H1 (cell line): ENCODE results near the gene ABL2. TPM values are rescaled to one million over a fixed set of nuclear protein-coding genes. Genes with fewer than 3 reads are reported as not detected.

ENCODE experiments used
- CTCF ChIA-PET: fragments of 300-600 bp; sonication (Branson Sonifier 250); formaldehyde crosslinking; loops from one replicate; lab custom pipeline; 2021; ENCODE audit not compliant: partially characterized antibody; lab: Charles Lee
- POLR2A ChIA-PET: fragments of 300-600 bp; sonication (Branson Sonifier 250); formaldehyde crosslinking; loops from one replicate; lab custom pipeline; 2021; ENCODE audit warnings: inconsistent platforms; ENCODE audit not compliant: partially characterized antibody; lab: Charles Lee
- DNase-seq, 2 experiments: peaks; one replicate each; pipeline versions ENCODE4 v3.0.0 to v3.0.0-alpha.2; 2010 to 2022; ENCODE audit warnings: low spot score in 2 of 2, low read depth in 1 of 2, mixed read lengths in 1 of 2
- FAIRE-seq: peaks from 2 replicates; lab custom pipeline; 2011; peaks lifted over from hg19 to GRCh38; lab: Jason Lieb, UNC
- H2AFZ ChIP-seq: 2 replicates; pipeline ENCODE4 v1.8.1; 2012; ENCODE audit warnings: low read length, inconsistent platforms
- H2AK5ac ChIP-seq: 2 replicates; pipeline ENCODE4 v1.6.1; 2013; ENCODE audit warnings: low read depth, low read length
- H2BK120ac ChIP-seq: replicated peaks from 2 replicates; pipeline ENCODE3; 2013; ENCODE audit warnings: low read depth, low read length, inconsistent platforms
- H2BK12ac ChIP-seq: 2 replicates; pipeline ENCODE4 v1.6.1; 2013; ENCODE audit warnings: low read depth, low read length
- H2BK15ac ChIP-seq: 2 replicates; pipeline ENCODE4 v1.6.1; 2013; ENCODE audit warnings: low read length
- H2BK20ac ChIP-seq: 2 replicates; pipeline ENCODE4 v1.6.1; 2013; ENCODE audit warnings: low read length
- H2BK5ac ChIP-seq: 2 replicates; pipeline ENCODE4 v1.6.1; 2013; ENCODE audit warnings: low read depth, low read length
- H3K14ac ChIP-seq: 2 replicates; pipeline ENCODE4 v1.6.1; 2013; ENCODE audit warnings: inconsistent platforms; ENCODE audit not compliant: insufficient read length
- H3K18ac ChIP-seq: 2 replicates; pipeline ENCODE4 v1.6.1; 2013; ENCODE audit warnings: low read length; ENCODE audit errors: extremely low read depth
- H3K23ac ChIP-seq: 2 replicates; pipeline ENCODE4 v1.6.1; 2013; ENCODE audit warnings: inconsistent platforms; ENCODE audit not compliant: insufficient read length
- H3K23me2 ChIP-seq: 2 replicates; pipeline ENCODE4 v1.6.1; 2013; ENCODE audit warnings: low read depth, low read length
- H3K27ac ChIP-seq: 2 replicates; pipeline ENCODE4 v1.6.1; 2011; ENCODE audit warnings: low read depth, low read length, inconsistent platforms
- H3K27me3 ChIP-seq, 4 experiments: replicated peaks in 1 of 4; 1 replicate in 1 of 4; 2 replicates in 3 of 4; pipeline versions ENCODE4 v1.6.1 to v1.8.1; 2011 to 2013; ENCODE audit warnings: low read length in 3 of 4, mild to moderate bottlenecking in 3 of 4, inconsistent platforms in 2 of 4, mixed read lengths in 2 of 4, moderate library complexity in 1 of 4; ENCODE audit not compliant: control insufficient read depth in 3 of 4, insufficient read depth in 3 of 4; ENCODE audit errors: extremely low read depth in 1 of 4
- H3K36me3 ChIP-seq, 4 experiments: 2 replicates each; pipeline versions ENCODE4 v1.6.1 to v1.8.1; 2011 to 2013; ENCODE audit warnings: mild to moderate bottlenecking in 4 of 4, low read length in 3 of 4, moderate library complexity in 2 of 4, control low read depth in 1 of 4, inconsistent platforms in 1 of 4; ENCODE audit not compliant: insufficient read depth in 4 of 4, control insufficient read depth in 2 of 4
- H3K4ac ChIP-seq: replicated peaks from 2 replicates; pipeline ENCODE3; 2013; ENCODE audit warnings: low read length, low read depth, mixed read lengths, inconsistent platforms; ENCODE audit not compliant: insufficient read length
- H3K4me1 ChIP-seq, 4 experiments: replicated peaks in 1 of 4; 1 replicate in 1 of 4; 2 replicates in 3 of 4; pipeline versions ENCODE4 v1.6.1 to v1.8.1; 2011 to 2013; ENCODE audit warnings: low read length in 3 of 4, inconsistent platforms in 2 of 4, mixed read lengths in 1 of 4; ENCODE audit not compliant: insufficient read depth in 4 of 4, control insufficient read depth in 3 of 4
- H3K4me2 ChIP-seq, 2 experiments: 2 replicates each; pipeline versions ENCODE4 v1.6.1 to v1.8.1; 2011 to 2013; ENCODE audit warnings: low read depth in 2 of 2, low read length in 2 of 2, control low read depth in 1 of 2, inconsistent platforms in 1 of 2, mild to moderate bottlenecking in 1 of 2; ENCODE audit not compliant: insufficient read depth in 1 of 2
- H3K4me3 ChIP-seq, 4 experiments: fragments of 200-600, 300-600 bp in 1 of 4; sonication (generic), shearing (Covaris generic), sonication (Bioruptor Twin) in 1 of 4; 2 replicates each; pipeline versions ENCODE4 v1.5.1 to v1.8.1; 2011 to 2016; ENCODE audit warnings: low read length in 4 of 4, low read depth in 3 of 4, control low read depth in 2 of 4, inconsistent platforms in 2 of 4, mild to moderate bottlenecking in 2 of 4, mixed read lengths in 1 of 4, moderate library complexity in 1 of 4; ENCODE audit not compliant: insufficient read depth in 2 of 4; ENCODE audit errors: extremely low read depth in 1 of 4
- H3K56ac ChIP-seq: replicated peaks from 2 replicates; pipeline ENCODE3; 2013; ENCODE audit warnings: low read depth, mild to moderate bottlenecking, mixed read lengths, low read length, inconsistent platforms; ENCODE audit not compliant: insufficient read length
- H3K79me1 ChIP-seq: 2 replicates; pipeline ENCODE4 v1.6.1; 2013; ENCODE audit warnings: low read depth, low read length, control low read depth
- H3K79me2 ChIP-seq, 2 experiments: 2 replicates each; pipeline versions ENCODE4 v1.6.1 to v1.8.1; 2012 to 2013; ENCODE audit warnings: low read length in 2 of 2, mild to moderate bottlenecking in 2 of 2, inconsistent platforms in 1 of 2; ENCODE audit not compliant: insufficient read depth in 2 of 2, control insufficient read depth in 1 of 2
- H3K9ac ChIP-seq, 4 experiments: replicated peaks in 1 of 4; 1 replicate in 1 of 4; 2 replicates in 3 of 4; pipeline versions ENCODE4 v1.6.1 to v1.8.1; 2011 to 2013; ENCODE audit warnings: low read depth in 3 of 4, low read length in 3 of 4, control low read depth in 2 of 4, mild to moderate bottlenecking in 2 of 4, moderate library complexity in 2 of 4, inconsistent platforms in 1 of 4; ENCODE audit errors: extremely low read depth in 1 of 4
- H3K9me3 ChIP-seq, 2 experiments: 2 replicates each; pipeline versions ENCODE4 v1.6.1 to v1.8.1; 2012 to 2013; ENCODE audit warnings: mild to moderate bottlenecking in 2 of 2, moderate library complexity in 2 of 2, control low read depth in 1 of 2, inconsistent platforms in 1 of 2, low read depth in 1 of 2, low read length in 1 of 2, mixed read lengths in 1 of 2; ENCODE audit not compliant: insufficient read depth in 2 of 2
- H4K20me1 ChIP-seq, 2 experiments: replicated peaks in 1 of 2; 2 replicates each; pipeline versions ENCODE3 to v1.8.1; 2011 to 2013; ENCODE audit warnings: inconsistent platforms in 2 of 2, low read length in 2 of 2, mild to moderate bottlenecking in 1 of 2; ENCODE audit not compliant: insufficient read depth in 2 of 2, control insufficient read depth in 1 of 2
- H4K5ac ChIP-seq: 2 replicates; pipeline ENCODE4 v1.6.1; 2013; ENCODE audit warnings: low read length, low read depth, mixed read lengths, inconsistent platforms; ENCODE audit not compliant: insufficient read length
- H4K8ac ChIP-seq: 2 replicates; pipeline ENCODE4 v1.8.0; 2013; ENCODE audit warnings: mild to moderate bottlenecking, moderate library complexity, low read length, inconsistent platforms; ENCODE audit not compliant: insufficient read depth; ENCODE audit errors: extremely low read depth
- H4K91ac ChIP-seq: replicated peaks from 2 replicates; pipeline ENCODE3; 2013; ENCODE audit warnings: low read length, mixed read lengths, inconsistent platforms; ENCODE audit not compliant: insufficient read length
- CBX5 ChIP-seq: fragments of 300-800, 300-1000 bp; sonication (generic); IDR thresholded peaks from 2 replicates; pipeline ENCODE4 v1.7.1; 2016; ENCODE audit warnings: antibody characterized with exemption, low read length, low read depth
- CBX8 ChIP-seq: fragments of 300-800, 300-1000 bp; sonication (generic); IDR thresholded peaks from 2 replicates; pipeline ENCODE4 v1.7.1; 2016; ENCODE audit warnings: low read depth, low read length, borderline replicate concordance
- CEBPB ChIP-seq: IDR thresholded peaks from 2 replicates; pipeline ENCODE4 v1.6.1; 2012; ENCODE audit warnings: low read depth, low read length
- CTBP2 ChIP-seq: IDR thresholded peaks from 2 replicates; pipeline ENCODE4 v1.7.0; 2011; ENCODE audit warnings: borderline replicate concordance, mild to moderate bottlenecking, moderate library complexity, mixed read lengths, low read length; ENCODE audit not compliant: insufficient read depth, insufficient read length
- EGR1 ChIP-seq: IDR thresholded peaks from 2 replicates; pipeline ENCODE4 v1.6.1; 2011; ENCODE audit warnings: low read depth, low read length, borderline replicate concordance
- EZH2 ChIP-seq: fragments of 200-600 bp; sonication (generic); IDR thresholded peaks from 2 replicates; pipeline ENCODE4 v1.7.1; 2012; ENCODE audit warnings: low read depth, mild to moderate bottlenecking, moderate library complexity, low read length, inconsistent platforms; ENCODE audit not compliant: severe bottlenecking
- KDM1A ChIP-seq: fragments of 200-600, 300-600 bp; sonication (generic); IDR thresholded peaks from 2 replicates; pipeline ENCODE4 v1.7.1; 2016; ENCODE audit warnings: mild to moderate bottlenecking, low read length, borderline replicate concordance
- TAF1 ChIP-seq: IDR thresholded peaks from 2 replicates; pipeline ENCODE4 v1.6.1; 2011; ENCODE audit warnings: mild to moderate bottlenecking, low read depth, low read length
- TBP ChIP-seq: IDR thresholded peaks from 2 replicates; pipeline ENCODE4 v1.6.1; 2011; ENCODE audit warnings: low read depth, low read length, improper control_type of control experiment
- YY1 ChIP-seq: IDR thresholded peaks from 2 replicates; pipeline ENCODE4 v1.6.1; 2011; ENCODE audit warnings: low read depth, mild to moderate bottlenecking, low read length
- WGBS, 2 experiments: shearing (Covaris generic) in 1 of 2; methylation state at CpG; one replicate each; pipeline versions ENCODE4 v1.1.6 to v1.1.7; 2013 to 2015; ENCODE audit warnings: low lambda C conversion rate in 2 of 2, mixed read lengths in 2 of 2, inconsistent platforms in 1 of 2, low coverage in 1 of 2, missing lambda C conversion rate in 1 of 2; ENCODE audit not compliant: insufficient replicate concordance in 2 of 2, insufficient coverage in 1 of 2, insufficient read length in 1 of 2; ENCODE audit errors: extremely low coverage in 1 of 2, missing lambda C conversion rate in 1 of 2; 5-methylcytosine and 5-hydroxymethylcytosine counted together
- polyA plus RNA-seq, 7 experiments: library from polyadenylated mRNA; depleted of rRNA in 3 of 7; stranded (reverse) in 5 of 7; unstranded in 2 of 7; fragments of >200 nt in 5 of 7; fragments of 200-250 nt in 2 of 7; gene quantifications; 1 replicate in 5 of 7; 2 replicates in 1 of 7; 4 replicates in 1 of 7; pipeline versions ENCODE4 v1.2.1 to v1.2.3, GENCODE V29; 2011 to 2013; ENCODE audit warnings: missing spikeins in 2 of 7, mixed read lengths in 2 of 7
- total RNA-seq: library from RNA; stranded (reverse); fragmentation: NEBNext Ultra II Directional; extraction: Animal tissue kit (Norgen Biotek cat#: 25700); gene quantifications from 2 replicates; pipeline ENCODE4 v1.2.1, GENCODE V29; 2021
- TF ChIP-seq, protein P1 (sequence below): IDR thresholded peaks from 2 replicates; pipeline ENCODE4 v1.6.1; 2012; ENCODE audit warnings: low read length, inconsistent platforms

The ABL2 gene
- total and polyA plus RNA-seq, 2 of the 8 experiments (the other 6 are each of a cell fraction or from before 2014, with no cell fraction given), result 4.5 to 19.1 TPM

DNA sequence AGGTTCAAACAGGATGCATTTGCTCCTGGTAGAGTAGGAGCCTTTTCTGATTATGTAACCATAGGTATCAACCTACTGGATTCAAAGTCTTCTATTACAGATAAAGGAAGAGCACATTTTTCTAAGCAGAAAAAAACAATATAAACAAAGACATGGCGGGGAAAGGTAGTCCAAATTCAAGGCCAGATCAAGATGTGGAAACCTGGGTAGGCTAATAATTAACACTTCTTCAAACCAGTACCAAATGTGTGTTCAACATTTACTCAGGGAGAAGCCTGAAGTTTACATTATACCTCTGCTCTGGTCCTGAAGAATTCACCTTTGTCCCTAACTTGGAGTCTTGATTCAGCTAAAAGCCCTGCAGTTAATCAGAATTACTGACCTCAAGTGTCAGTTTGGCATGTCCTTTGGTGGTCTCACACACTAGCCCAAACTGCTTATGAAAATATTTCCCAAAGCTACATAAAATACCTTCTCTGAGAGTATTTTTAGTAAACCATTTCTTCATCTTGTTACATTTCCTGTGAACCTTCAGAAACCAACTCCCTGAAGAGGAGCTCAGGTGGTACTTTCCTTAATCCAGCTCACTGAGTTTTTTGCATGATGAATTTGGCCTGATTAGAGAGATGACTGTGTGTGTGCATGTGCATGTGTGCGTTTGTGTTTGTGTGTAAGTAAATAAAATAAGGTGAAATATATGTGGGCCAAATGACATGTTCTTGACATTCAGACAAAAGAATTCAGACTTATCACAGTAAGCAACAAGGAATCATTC is 77.4 kb downstream of the ABL2 start:
- Histone ChIP-seq H2BK15ac (no peak overlapping the region), H2AK5ac (no peak overlapping the region), H2BK12ac (no peak overlapping the region), H3K9ac (no peak overlapping the region), H3K18ac (no peak overlapping the region), H3K4ac (no peak overlapping the region), H4K91ac (no peak overlapping the region), H3K27ac (no peak overlapping the region), H3K36me3 (no peaks in the 10 kb centered on the region), H3K79me2 (peaks cover 0 to 30% of the 10 kb centered on the region in 2 experiments; a peak in 1 of 4 replicates), H3K9me3 (no peaks in the 10 kb centered on the region), H3K4me3 (no peak overlapping the region), H4K5ac (no peak overlapping the region), H3K23me2 (no peaks in the 10 kb centered on the region), H4K20me1 (no peaks in the 10 kb centered on the region), H2AFZ (no peak overlapping the region), H3K4me2 (no peak overlapping the region), H3K23ac (no peak overlapping the region), H4K8ac (no peak overlapping the region), H3K79me1 (no peaks in the 10 kb centered on the region), H3K14ac (no peak overlapping the region), H2BK5ac (no peak overlapping the region), H3K27me3 (no peaks in the 10 kb centered on the region), H2BK20ac (no peak overlapping the region), H2BK120ac (no peak overlapping the region), H3K56ac (no peak overlapping the region), H3K4me1 (0 out of 7 replicates have a peak, but pooled peaks cover 0 to 2% (median 0%) of the 10 kb centered on the region in 4 experiments)
- TF ChIP-seq CBX5 (no peak), TBP (no peak), YY1 (no peak), CEBPB (no peak), EGR1 (no peak), CTBP2 (no peak), KDM1A (no peak), CBX8 (no peak), TAF1 (no peak), EZH2 (no peak)
- TF ChIP-seq, protein P1, sequence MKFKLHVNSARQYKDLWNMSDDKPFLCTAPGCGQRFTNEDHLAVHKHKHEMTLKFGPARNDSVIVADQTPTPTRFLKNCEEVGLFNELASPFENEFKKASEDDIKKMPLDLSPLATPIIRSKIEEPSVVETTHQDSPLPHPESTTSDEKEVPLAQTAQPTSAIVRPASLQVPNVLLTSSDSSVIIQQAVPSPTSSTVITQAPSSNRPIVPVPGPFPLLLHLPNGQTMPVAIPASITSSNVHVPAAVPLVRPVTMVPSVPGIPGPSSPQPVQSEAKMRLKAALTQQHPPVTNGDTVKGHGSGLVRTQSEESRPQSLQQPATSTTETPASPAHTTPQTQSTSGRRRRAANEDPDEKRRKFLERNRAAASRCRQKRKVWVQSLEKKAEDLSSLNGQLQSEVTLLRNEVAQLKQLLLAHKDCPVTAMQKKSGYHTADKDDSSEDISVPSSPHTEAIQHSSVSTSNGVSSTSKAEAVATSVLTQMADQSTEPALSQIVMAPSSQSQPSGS, result no peak
- ChIA-PET POLR2A (interaction anchor here (1.0 kb wide), 1 partner anchor 9 kb away, joined by 3 read pairs; no protein-coding TSS in a partner anchor), CTCF (no interaction called here)
- no peak for DNase-seq
- FAIRE-seq, result no peak
- WGBS, 2 experiments, result 88% methylated on average over 2 of the region's 2 CpGs; no CpG with 5 or more reads in 1 of the 2 experiments
